ENCODE data around the gene MEGF11.

MEGF11 gene

DNA sequence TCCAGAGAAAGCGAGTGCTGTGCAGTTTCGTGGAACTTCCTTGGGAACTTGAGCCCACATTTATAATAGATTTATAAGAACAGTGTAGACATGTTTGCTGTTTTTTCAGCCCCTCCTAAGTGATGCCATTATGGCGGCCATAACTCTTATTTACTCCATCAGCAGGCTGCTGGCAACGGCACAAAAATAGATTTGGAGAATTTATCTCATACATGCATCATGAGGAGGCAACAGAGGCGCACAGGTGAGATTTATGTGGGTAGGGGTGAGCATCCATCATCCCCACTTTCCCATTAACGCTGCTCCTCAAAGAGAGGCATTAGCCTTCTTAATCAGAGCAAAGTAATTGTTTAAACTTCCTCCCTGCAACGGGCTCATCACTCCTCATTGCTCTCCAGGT, 201.7 kb downstream of the MEGF11 start:
- Histone ChIP-seq H3K9me3 (replicated peaks; ENCODE audit: low read length) (no peaks in the 10 kb centered on the region), H3K27me3 (ENCODE audit: control insufficient read depth, insufficient read depth, low read length) (peaks cover 46% of the 10 kb centered on the region), H3K9ac (ENCODE audit: low read depth, low read length) (no peak overlapping the region), H3K4me2 (ENCODE audit: low read length) (no peak overlapping the region), H3K36me3 (ENCODE audit: insufficient read depth, low read length) (no peaks in the 10 kb centered on the region), H3K4me1 (ENCODE audit: control insufficient read depth, insufficient read depth, low read length) (no peaks in the 10 kb centered on the region), H3K4me3 (ENCODE audit: low read length) (no peak overlapping the region)

GRCh38 chr15:66050264-66050663, 203.3 kb downstream of the MEGF11 start:
- Histone ChIP-seq H3K4me1 (ENCODE audit: control insufficient read depth, insufficient read depth, low read length) (no peaks in the 10 kb centered on the region), H3K4me2 (ENCODE audit: low read length) (no peak overlapping the region), H3K36me3 (ENCODE audit: insufficient read depth, low read length) (no peaks in the 10 kb centered on the region), H3K9ac (ENCODE audit: low read depth, low read length) (no peak overlapping the region), H3K27me3 (ENCODE audit: control insufficient read depth, insufficient read depth, low read length) (peaks cover 38% of the 10 kb centered on the region), H3K9me3 (replicated peaks; ENCODE audit: low read length) (no peaks in the 10 kb centered on the region), H3K4me3 (ENCODE audit: low read length) (no peak overlapping the region)

DNA sequence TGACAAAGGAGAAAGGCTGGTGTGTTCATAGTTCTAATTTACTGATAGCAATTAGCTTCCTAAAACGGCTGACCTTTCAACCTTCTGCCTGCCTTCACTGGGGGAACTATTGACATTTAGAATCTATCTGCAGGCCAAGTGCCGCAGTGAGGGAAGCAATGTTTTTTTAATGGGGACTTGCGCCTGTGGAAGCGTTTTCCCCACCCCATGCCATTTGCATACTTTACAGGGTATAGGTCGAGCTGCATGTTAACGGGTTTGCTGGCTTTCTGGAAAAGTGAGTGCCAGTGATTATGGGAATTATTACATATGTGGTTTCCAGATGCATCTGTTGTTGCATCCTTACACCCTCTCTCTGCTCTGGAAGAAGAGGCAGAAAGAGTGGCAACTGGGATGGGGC, 204.2 kb downstream of the MEGF11 start:
- Histone ChIP-seq H3K9me3 (replicated peaks; ENCODE audit: low read length) (no peaks in the 10 kb centered on the region), H3K9ac (ENCODE audit: low read depth, low read length) (no peak overlapping the region), H3K4me1 (ENCODE audit: control insufficient read depth, insufficient read depth, low read length) (no peaks in the 10 kb centered on the region), H3K4me2 (ENCODE audit: low read length) (no peak overlapping the region), H3K27me3 (ENCODE audit: control insufficient read depth, insufficient read depth, low read length) (peaks cover 31% of the 10 kb centered on the region), H3K4me3 (ENCODE audit: low read length) (no peak overlapping the region), H3K36me3 (ENCODE audit: insufficient read depth, low read length) (no peaks in the 10 kb centered on the region)

DNA sequence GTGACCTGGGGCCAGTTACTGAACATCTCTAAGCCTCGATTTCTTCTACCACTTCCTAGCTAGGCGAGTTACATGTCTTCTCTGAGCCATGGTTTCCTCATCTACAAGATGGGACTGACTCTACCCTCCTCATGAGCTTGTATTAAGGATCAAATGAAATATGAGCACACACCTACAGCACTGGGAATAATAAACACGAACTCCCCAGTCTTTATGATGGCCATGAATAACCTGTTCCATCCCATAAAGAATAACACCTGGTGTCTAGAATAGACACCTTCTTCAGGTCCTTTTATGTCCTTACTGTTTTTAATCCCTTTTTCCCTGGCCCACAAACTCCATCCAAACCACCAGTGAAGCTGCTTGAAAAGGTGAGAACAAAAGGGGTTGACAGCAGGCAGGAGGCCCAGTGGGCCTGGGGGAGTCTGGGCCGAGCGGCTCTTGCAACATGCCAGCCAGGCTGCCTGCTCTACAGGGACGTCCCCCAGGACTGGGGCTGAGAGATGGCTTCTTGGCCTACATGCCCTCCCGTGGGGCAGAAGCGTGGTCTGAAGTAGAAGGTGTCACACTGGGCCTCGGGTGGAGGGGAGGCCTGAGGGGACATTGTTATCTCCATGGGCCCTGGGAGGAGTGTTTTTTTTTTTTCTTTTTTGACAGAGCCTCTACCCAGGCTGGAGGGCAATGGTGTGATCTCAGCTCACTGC, 206.1 kb downstream of the MEGF11 start:
- Histone ChIP-seq H3K27me3 (ENCODE audit: control insufficient read depth, insufficient read depth, low read length) (peaks cover 40% of the 10 kb centered on the region), H3K9ac (ENCODE audit: low read depth, low read length) (no peak overlapping the region), H3K4me2 (ENCODE audit: low read length) (no peak overlapping the region), H3K36me3 (ENCODE audit: insufficient read depth, low read length) (no peaks in the 10 kb centered on the region), H3K4me3 (ENCODE audit: low read length) (no peak overlapping the region), H3K9me3 (replicated peaks; ENCODE audit: low read length) (no peaks in the 10 kb centered on the region), H3K4me1 (ENCODE audit: control insufficient read depth, insufficient read depth, low read length) (no peaks in the 10 kb centered on the region)

GRCh38 chr15:66046751-66047150, 206.8 kb downstream of the MEGF11 start:
- Histone ChIP-seq H3K27me3 (ENCODE audit: control insufficient read depth, insufficient read depth, low read length) (peaks cover 41% of the 10 kb centered on the region), H3K4me3 (ENCODE audit: low read length) (no peak overlapping the region)

GRCh38 chr15:66046326-66046725, 207.2 kb downstream of the MEGF11 start:
- Histone ChIP-seq H3K9ac (ENCODE audit: low read depth, low read length) (no peak overlapping the region), H3K27me3 (ENCODE audit: control insufficient read depth, insufficient read depth, low read length) (peaks cover 44% of the 10 kb centered on the region), H3K4me3 (ENCODE audit: low read length) (no peak overlapping the region), H3K4me1 (ENCODE audit: control insufficient read depth, insufficient read depth, low read length) (no peaks in the 10 kb centered on the region), H3K36me3 (ENCODE audit: insufficient read depth, low read length) (no peaks in the 10 kb centered on the region), H3K9me3 (replicated peaks; ENCODE audit: low read length) (no peaks in the 10 kb centered on the region), H3K4me2 (ENCODE audit: low read length) (no peak overlapping the region)

More at GRCh38 chr15:66046751-66047150, 206.8 kb downstream of the MEGF11 start:
- no peaks in the 10 kb centered on the region for H3K4me1 ChIP-seq (ENCODE audit: control insufficient read depth, insufficient read depth, low read length)
- no peak overlapping the region for H3K4me2 ChIP-seq (ENCODE audit: low read length)
- no peaks in the 10 kb centered on the region for H3K9me3 ChIP-seq (replicated peaks; ENCODE audit: low read length)
- no peaks in the 10 kb centered on the region for H3K36me3 ChIP-seq (ENCODE audit: insufficient read depth, low read length)
- no peak overlapping the region for H3K9ac ChIP-seq (ENCODE audit: low read depth, low read length)

GRCh38 chr15:66045542-66045941, 208.0 kb downstream of the MEGF11 start:
- Histone ChIP-seq H3K4me1 (ENCODE audit: control insufficient read depth, insufficient read depth, low read length) (no peaks in the 10 kb centered on the region), H3K4me3 (ENCODE audit: low read length) (no peak overlapping the region), H3K36me3 (ENCODE audit: insufficient read depth, low read length) (no peaks in the 10 kb centered on the region), H3K9me3 (replicated peaks; ENCODE audit: low read length) (no peaks in the 10 kb centered on the region), H3K27me3 (ENCODE audit: control insufficient read depth, insufficient read depth, low read length) (peaks cover 51% of the 10 kb centered on the region), H3K9ac (ENCODE audit: low read depth, low read length) (no peak overlapping the region), H3K4me2 (ENCODE audit: low read length) (no peak overlapping the region)

- Histone ChIP-seq H3K9ac (ENCODE audit: low read depth, low read length) (no peak overlapping the region), H3K4me2 (ENCODE audit: low read length) (no peak overlapping the region), H3K4me3 (ENCODE audit: low read length) (no peak overlapping the region), H3K36me3 (ENCODE audit: insufficient read depth, low read length) (no peaks in the 10 kb centered on the region), H3K4me1 (ENCODE audit: control insufficient read depth, insufficient read depth, low read length) (no peaks in the 10 kb centered on the region), H3K27me3 (ENCODE audit: control insufficient read depth, insufficient read depth, low read length) (peaks cover 58% of the 10 kb centered on the region), H3K9me3 (replicated peaks; ENCODE audit: low read length) (no peaks in the 10 kb centered on the region)
These were observed 208.7 kb downstream of the MEGF11 start for GRCh38 chr15:66044837-66045236.

DNA sequence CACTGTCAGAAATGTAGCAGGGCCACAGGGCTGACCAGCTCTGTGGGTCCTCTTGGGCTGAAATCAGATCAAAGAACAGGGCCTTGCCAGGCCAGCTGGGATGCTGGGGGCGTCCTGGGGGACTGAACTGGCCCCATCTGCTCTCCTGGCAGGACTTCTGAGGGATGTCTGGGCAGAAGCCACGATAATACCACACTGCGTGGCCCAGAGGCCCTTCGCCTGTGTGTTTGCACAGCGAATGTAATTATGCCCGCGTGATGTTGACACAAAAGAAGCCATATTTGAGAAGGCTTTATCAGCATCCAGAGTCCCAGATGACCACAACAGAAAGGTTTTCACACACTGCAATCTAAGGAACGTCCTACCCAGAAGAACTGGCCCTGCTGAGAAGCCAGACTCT, 210.3 kb downstream of the MEGF11 start:
- no peak overlapping the region for H3K9ac ChIP-seq (ENCODE audit: low read depth, low read length)
- no peaks in the 10 kb centered on the region for H3K36me3 ChIP-seq (ENCODE audit: insufficient read depth, low read length)
- peaks cover 62% of the 10 kb centered on the region for H3K27me3 ChIP-seq (ENCODE audit: control insufficient read depth, insufficient read depth, low read length)
- H3K4me3 ChIP-seq (ENCODE audit: low read length): no peak overlapping the region
- H3K9me3 ChIP-seq (replicated peaks; ENCODE audit: low read length): no peaks in the 10 kb centered on the region
- H3K4me1 ChIP-seq (ENCODE audit: control insufficient read depth, insufficient read depth, low read length): no peaks in the 10 kb centered on the region
- H3K4me2 ChIP-seq (ENCODE audit: low read length): no peak overlapping the region

DNA sequence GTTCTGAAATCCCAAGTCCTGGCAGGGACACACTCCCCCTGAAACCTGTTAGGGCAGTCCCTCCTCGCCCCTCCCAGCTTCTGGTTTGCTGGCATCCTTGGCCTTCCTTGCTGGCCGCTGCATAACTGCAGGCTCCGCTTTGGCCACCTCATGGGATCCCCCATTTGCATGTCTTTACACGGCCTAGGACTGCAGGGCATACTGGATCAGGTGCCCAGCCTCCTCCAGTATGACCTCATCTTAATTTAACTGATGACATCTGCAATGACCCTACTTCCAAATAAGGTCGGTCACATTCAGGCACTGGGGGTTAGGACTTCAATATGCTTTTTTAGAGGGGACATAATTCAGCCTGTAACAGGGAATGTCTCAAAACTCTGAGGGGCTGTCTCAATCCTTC, 210.9 kb downstream of the MEGF11 start:
- H3K4me2 ChIP-seq (ENCODE audit: low read length): no peak overlapping the region
- H3K9me3 ChIP-seq (replicated peaks; ENCODE audit: low read length): no peaks in the 10 kb centered on the region
- H3K4me3 ChIP-seq (ENCODE audit: low read length): no peak overlapping the region
- no peak overlapping the region for H3K9ac ChIP-seq (ENCODE audit: low read depth, low read length)
- H3K36me3 ChIP-seq (ENCODE audit: insufficient read depth, low read length): no peaks in the 10 kb centered on the region
- H3K27me3 ChIP-seq (ENCODE audit: control insufficient read depth, insufficient read depth, low read length): peaks cover 66% of the 10 kb centered on the region
- H3K4me1 ChIP-seq (ENCODE audit: control insufficient read depth, insufficient read depth, low read length): no peaks in the 10 kb centered on the region

- Histone ChIP-seq H3K4me2 (ENCODE audit: low read length) (no peak overlapping the region), H3K4me1 (ENCODE audit: control insufficient read depth, insufficient read depth, low read length) (no peaks in the 10 kb centered on the region), H3K9ac (ENCODE audit: low read depth, low read length) (no peak overlapping the region), H3K27me3 (ENCODE audit: control insufficient read depth, insufficient read depth, low read length) (peaks cover 61% of the 10 kb centered on the region), H3K4me3 (ENCODE audit: low read length) (no peak overlapping the region), H3K36me3 (ENCODE audit: insufficient read depth, low read length) (no peaks in the 10 kb centered on the region), H3K9me3 (replicated peaks; ENCODE audit: low read length) (no peaks in the 10 kb centered on the region)
These were observed 212.3 kb downstream of the MEGF11 start for GRCh38 chr15:66041276-66041675.

GRCh38 chr15:66040211-66040892, 213.2 kb downstream of the MEGF11 start:
- Histone ChIP-seq H3K27me3 (ENCODE audit: control insufficient read depth, insufficient read depth, low read length) (peaks cover 67% of the 10 kb centered on the region), H3K4me3 (ENCODE audit: low read length) (no peak overlapping the region), H3K36me3 (ENCODE audit: insufficient read depth, low read length) (no peaks in the 10 kb centered on the region), H3K4me2 (ENCODE audit: low read length) (no peak overlapping the region), H3K4me1 (ENCODE audit: control insufficient read depth, insufficient read depth, low read length) (no peaks in the 10 kb centered on the region), H3K9ac (ENCODE audit: low read depth, low read length) (no peak overlapping the region), H3K9me3 (replicated peaks; ENCODE audit: low read length) (no peaks in the 10 kb centered on the region)
